Measurements from ENCODE around the gene LEFTY1.

DNA sequence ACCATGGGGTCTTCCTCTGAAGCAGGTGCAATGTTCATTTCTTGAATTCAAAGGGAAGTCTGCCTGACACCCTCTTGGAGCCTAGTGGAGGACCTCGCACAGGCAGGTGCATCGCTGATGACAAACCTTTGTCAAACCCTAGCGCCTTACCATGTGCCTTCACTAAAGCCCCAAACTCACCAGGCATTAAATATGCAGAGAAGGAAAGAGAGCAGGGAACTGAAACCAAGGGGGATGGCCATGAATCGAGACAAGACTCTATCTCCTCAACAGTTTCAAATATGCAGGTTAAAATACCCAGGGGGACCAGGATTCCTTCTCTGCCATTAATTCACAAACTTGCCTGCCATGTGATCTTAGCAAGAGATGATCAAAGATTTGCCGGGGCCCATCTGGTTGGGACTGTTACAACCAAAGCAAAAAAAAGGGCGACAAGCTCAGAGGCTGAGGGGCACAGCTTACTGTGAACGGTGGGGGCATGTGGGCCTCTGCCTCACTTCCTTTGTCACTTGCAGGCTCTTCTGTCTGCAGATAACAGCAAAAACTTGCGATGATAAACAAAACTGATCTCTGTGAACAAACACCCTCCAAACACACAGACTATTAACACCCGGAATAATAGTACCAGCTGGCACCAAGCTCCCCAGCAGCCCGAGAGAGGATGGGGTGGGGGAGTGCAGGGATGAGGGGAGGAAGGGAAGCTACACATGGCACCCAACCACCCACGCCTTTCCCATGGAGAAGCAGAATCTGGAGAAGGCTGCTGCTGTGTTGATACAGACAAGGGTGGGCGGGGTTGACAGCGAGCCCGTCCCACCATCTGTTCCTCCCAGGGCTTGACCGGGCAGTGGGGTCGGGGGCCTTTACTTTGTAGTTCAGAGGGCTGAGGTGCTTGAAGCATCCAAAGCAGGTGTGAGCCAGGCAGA is 40.7 kb downstream of the LEFTY1 start:
- no peak for TF ChIP-seq POLR2AphosphoS5 (IDR thresholded peaks at IDR 0.05)
- TF ChIP-seq, protein P1, sequence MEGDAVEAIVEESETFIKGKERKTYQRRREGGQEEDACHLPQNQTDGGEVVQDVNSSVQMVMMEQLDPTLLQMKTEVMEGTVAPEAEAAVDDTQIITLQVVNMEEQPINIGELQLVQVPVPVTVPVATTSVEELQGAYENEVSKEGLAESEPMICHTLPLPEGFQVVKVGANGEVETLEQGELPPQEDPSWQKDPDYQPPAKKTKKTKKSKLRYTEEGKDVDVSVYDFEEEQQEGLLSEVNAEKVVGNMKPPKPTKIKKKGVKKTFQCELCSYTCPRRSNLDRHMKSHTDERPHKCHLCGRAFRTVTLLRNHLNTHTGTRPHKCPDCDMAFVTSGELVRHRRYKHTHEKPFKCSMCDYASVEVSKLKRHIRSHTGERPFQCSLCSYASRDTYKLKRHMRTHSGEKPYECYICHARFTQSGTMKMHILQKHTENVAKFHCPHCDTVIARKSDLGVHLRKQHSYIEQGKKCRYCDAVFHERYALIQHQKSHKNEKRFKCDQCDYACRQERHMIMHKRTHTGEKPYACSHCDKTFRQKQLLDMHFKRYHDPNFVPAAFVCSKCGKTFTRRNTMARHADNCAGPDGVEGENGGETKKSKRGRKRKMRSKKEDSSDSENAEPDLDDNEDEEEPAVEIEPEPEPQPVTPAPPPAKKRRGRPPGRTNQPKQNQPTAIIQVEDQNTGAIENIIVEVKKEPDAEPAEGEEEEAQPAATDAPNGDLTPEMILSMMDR (IDR thresholded peaks at IDR 0.05), result no peak

Data from upper lobe of left lung (tissue), 4 donors.